Ovary (tissue), 3 donors: ENCODE measurements around the gene DGKG.

Source experiments
- CTCF ChIP-seq, 3 donors: fragments of 450-650 bp in 2 of 3; fragments of 200-600 bp in 1 of 3; IDR thresholded peaks; one replicate each; pipeline versions ENCODE4 v1.5.1 to v1.8.0; 2016 to 2022; ENCODE audit warnings: antibody characterized with exemption in 3 of 3, mild to moderate bottlenecking in 1 of 3
- POLR2A ChIP-seq: fragments of 450-650 bp; IDR thresholded peaks from one replicate; pipeline ENCODE4 v1.6.1; 2017; ENCODE audit warnings: antibody characterized with exemption, mild to moderate bottlenecking, moderate library complexity
- donor health status: DM: no; HTN: no; CAD: no.

- no peak for TF ChIP-seq CTCF (IDR thresholded peaks at IDR 0.05)
- no peak for TF ChIP-seq POLR2A
Measured at GRCh38 chr3:186170516-186170915, 191.5 kb downstream of the DGKG start.
